Measurements from ENCODE around the gene GLIS1. TPM values are rescaled to one million over a fixed set of nuclear protein-coding genes. Genes with fewer than 3 reads are reported as not detected.

Gene GLIS1
- total RNA-seq (0.11 and 0.95 TPM in 2 replicates), polyA plus RNA-seq (0.10 and 0.77 TPM in 2 replicates)

DNA sequence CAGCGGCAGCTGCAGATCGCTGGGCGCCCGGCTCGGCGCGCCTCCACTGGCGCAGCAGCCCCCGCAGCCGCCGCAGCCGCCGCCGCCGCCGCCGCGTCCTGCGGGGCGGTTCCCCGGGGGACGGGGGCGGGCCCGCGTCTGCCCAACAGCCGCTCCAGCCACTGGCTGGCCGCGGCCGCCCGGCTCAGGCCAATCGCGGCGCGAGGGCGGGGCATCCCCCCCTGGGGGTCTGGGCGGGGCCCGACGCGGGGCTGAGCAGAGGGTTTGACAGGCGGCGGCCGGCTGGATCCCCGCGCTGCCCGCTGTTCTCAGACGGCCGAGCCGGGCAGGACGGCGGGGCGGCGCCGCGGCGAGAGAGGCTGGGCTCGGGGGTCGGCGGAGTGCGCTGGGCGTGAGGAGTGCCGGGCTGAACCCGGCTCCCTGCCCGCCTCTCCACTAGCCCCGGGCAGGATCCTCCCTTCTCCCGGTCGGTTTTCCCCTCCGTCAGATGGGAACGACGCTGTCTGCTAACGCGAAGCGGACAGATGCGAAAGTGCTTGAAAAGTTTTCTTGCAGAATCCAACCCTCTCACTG is at the start of gene GLIS1:
GLIS1 (minus strand) TSS at position 56 of the 573 bp plus-strand sequence. CDS start 1,100 bp downstream, outside the sequence.
- DNase-seq (ENCODE audit: low read depth in 1 of 2, low spot score in 1 of 2): peak; percentile 94
- H3K27ac ChIP-seq: no peak within 1 kb of the TSS
- TF ChIP-seq, protein P1, sequence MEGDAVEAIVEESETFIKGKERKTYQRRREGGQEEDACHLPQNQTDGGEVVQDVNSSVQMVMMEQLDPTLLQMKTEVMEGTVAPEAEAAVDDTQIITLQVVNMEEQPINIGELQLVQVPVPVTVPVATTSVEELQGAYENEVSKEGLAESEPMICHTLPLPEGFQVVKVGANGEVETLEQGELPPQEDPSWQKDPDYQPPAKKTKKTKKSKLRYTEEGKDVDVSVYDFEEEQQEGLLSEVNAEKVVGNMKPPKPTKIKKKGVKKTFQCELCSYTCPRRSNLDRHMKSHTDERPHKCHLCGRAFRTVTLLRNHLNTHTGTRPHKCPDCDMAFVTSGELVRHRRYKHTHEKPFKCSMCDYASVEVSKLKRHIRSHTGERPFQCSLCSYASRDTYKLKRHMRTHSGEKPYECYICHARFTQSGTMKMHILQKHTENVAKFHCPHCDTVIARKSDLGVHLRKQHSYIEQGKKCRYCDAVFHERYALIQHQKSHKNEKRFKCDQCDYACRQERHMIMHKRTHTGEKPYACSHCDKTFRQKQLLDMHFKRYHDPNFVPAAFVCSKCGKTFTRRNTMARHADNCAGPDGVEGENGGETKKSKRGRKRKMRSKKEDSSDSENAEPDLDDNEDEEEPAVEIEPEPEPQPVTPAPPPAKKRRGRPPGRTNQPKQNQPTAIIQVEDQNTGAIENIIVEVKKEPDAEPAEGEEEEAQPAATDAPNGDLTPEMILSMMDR (IDR thresholded peaks at IDR 0.05; ENCODE audit: low read depth, low read length): no peak
- H3K36me3 ChIP-seq: no peaks in the 10 kb centered on the region
- no peaks in the 10 kb centered on the region for H3K9me3 ChIP-seq (ENCODE audit: low read depth)
- peaks cover 43% of the 10 kb centered on the region for H3K27me3 ChIP-seq
- peak within 1 kb of the TSS; percentile 53 for H3K4me3 ChIP-seq
- peaks cover 5% of the 10 kb centered on the region for H3K4me1 ChIP-seq (ENCODE audit: low read depth)

- Histone ChIP-seq H3K9me3 (ENCODE audit: low read depth) (no peaks in the 10 kb centered on the region), H3K4me1 (ENCODE audit: low read depth) (no peaks in the 10 kb centered on the region), H3K4me3 (no peak overlapping the region), H3K36me3 (peaks cover 6% of the 10 kb centered on the region), H3K27me3 (no peaks in the 10 kb centered on the region), H3K27ac (no peak overlapping the region)
- TF ChIP-seq, protein P1 (IDR thresholded peaks at IDR 0.05; ENCODE audit: low read depth, low read length): no peak
- no peak for DNase-seq (ENCODE audit: low read depth in 1 of 2, low spot score in 1 of 2)
Measured at GRCh38 chr1:53787655-53788054, 48.7 kb upstream of the GLIS1 start.

DNA sequence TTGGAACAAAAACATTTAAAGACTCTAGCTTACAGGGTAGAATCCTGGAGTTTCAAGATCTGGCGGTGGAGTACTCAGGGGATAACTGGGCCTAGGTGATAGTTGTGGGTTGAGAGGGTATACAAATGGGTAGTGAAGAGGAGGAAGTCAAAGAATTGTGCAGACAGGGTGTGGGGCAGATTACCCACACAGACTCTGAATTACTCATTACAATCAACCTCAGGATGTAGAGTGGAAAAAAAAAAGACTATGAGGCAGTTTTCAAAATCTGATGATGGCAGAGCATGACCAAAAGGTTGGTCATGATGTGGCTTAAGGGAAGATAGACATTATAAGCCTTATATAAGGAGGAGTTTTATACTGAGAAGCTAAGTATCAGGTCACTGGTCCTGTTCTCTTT is 44.1 kb upstream of the GLIS1 start:
- Histone ChIP-seq H3K36me3 (peaks cover 6% of the 10 kb centered on the region), H3K4me3 (no peak overlapping the region), H3K27ac (no peak overlapping the region), H3K9me3 (ENCODE audit: low read depth) (no peaks in the 10 kb centered on the region), H3K4me1 (ENCODE audit: low read depth) (no peaks in the 10 kb centered on the region), H3K27me3 (no peaks in the 10 kb centered on the region)
- no peak for DNase-seq (ENCODE audit: low read depth in 1 of 2, low spot score in 1 of 2)
- TF ChIP-seq, protein P1 (IDR thresholded peaks at IDR 0.05; ENCODE audit: low read depth, low read length): no peak

DNA sequence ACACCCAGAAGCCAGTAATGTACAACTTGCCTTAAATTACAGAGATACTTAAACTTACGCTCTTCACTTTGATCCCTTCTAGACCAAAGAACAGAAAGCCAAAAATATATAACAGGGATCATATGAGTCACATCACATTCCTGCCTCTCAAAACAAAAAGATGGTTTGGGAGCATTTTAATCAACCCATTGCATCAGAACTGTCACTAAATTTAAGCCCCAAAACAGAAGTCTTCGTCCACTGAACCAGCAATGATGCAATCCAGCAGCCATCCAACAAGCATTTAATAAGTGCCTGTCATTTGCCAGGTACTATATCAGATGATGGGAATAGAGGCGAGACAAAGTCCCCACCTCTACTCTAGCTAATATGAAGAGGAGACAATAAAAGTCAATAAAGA is 42.7 kb upstream of the GLIS1 start:
- DNase-seq (ENCODE audit: low read depth in 1 of 2, low spot score in 1 of 2): peak in 1 of 2 donors; percentile 46
- no peaks in the 10 kb centered on the region for H3K27me3 ChIP-seq
- H3K4me3 ChIP-seq: no peak overlapping the region
- TF ChIP-seq, protein P1 (IDR thresholded peaks at IDR 0.05; ENCODE audit: low read depth, low read length): no peak
- H3K9me3 ChIP-seq (ENCODE audit: low read depth): no peaks in the 10 kb centered on the region
- H3K4me1 ChIP-seq (ENCODE audit: low read depth): no peaks in the 10 kb centered on the region
- H3K36me3 ChIP-seq: no peaks in the 10 kb centered on the region
- H3K27ac ChIP-seq: no peak overlapping the region

DNA sequence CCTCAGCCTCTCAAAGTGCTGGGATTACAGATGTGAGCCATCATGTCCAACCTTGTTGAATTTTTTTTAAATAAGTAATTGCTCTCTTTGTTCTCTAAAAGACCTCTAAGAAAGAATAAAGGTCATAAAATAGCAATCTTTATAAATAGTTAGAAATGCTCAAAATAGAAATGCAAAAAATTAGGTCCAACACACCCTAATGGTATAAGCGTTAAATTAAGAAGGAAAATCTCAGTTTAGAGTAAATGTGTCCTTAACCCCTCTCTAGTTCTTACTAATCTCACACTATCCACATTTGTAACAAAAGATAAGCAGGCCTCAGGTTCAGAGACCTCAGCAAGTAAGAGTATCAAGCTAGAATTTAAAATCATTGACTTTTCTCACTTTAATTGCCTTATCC is 38.3 kb upstream of the GLIS1 start:
- Histone ChIP-seq H3K27ac (no peak overlapping the region), H3K9me3 (ENCODE audit: low read depth) (no peaks in the 10 kb centered on the region), H3K4me1 (ENCODE audit: low read depth) (no peaks in the 10 kb centered on the region), H3K4me3 (no peak overlapping the region), H3K36me3 (no peaks in the 10 kb centered on the region), H3K27me3 (no peaks in the 10 kb centered on the region)
- no peak for DNase-seq (ENCODE audit: low read depth in 1 of 2, low spot score in 1 of 2)
- TF ChIP-seq, protein P1 (IDR thresholded peaks at IDR 0.05; ENCODE audit: low read depth, low read length): no peak

All from cardiac muscle cell (in vitro differentiated cells and primary cell).